WTC11 (cell line): ENCODE data around the gene DOK5. TPM values are rescaled to one million over a fixed set of nuclear protein-coding genes. Genes with fewer than 3 reads are reported as not detected.

ENCODE experiments used
- ATAC-seq: fragments of 200-7000 bp; cut with Tn5 transposase; 2 replicates; pipeline ENCODE4 v1.10.0; 2021; ENCODE audit warnings: mild to moderate bottlenecking, moderate library complexity
- CTCF ChIA-PET: fragments of 300-600 bp; sonication (Branson Sonifier 250); formaldehyde crosslinking; loops from one replicate; lab custom pipeline; 2021; ENCODE audit warnings: antibody characterized with exemption; lab: Charles Lee
- POLR2A ChIA-PET: fragments of 350-600 bp; sonication (Branson Sonifier 250); formaldehyde crosslinking; loops from one replicate; lab custom pipeline; 2021; ENCODE audit warnings: antibody characterized with exemption; lab: Charles Lee
- DNase-seq: peaks from one replicate; pipeline ENCODE4 v3.0.0; 2021; ENCODE audit warnings: low spot score
- H3K27ac Mint-ChIP-seq: 2 replicates; pipeline ENCODE4 v1.8.0; 2021; ENCODE audit warnings: mixed read lengths
- H3K27me3 Mint-ChIP-seq: 2 replicates; pipeline ENCODE4 v1.8.0; 2021; ENCODE audit warnings: low read depth, mild to moderate bottlenecking, moderate library complexity, mixed read lengths
- H3K36me3 Mint-ChIP-seq: 2 replicates; pipeline ENCODE4 v1.8.0; 2021; ENCODE audit warnings: mixed read lengths
- H3K4me1 Mint-ChIP-seq: 2 replicates; pipeline ENCODE4 v1.8.0; 2022; ENCODE audit warnings: mixed read lengths
- H3K4me3 Mint-ChIP-seq: 2 replicates; pipeline ENCODE4 v1.8.0; 2021; ENCODE audit warnings: mild to moderate bottlenecking, moderate library complexity, mixed read lengths
- H3K9me3 Mint-ChIP-seq: 2 replicates; pipeline ENCODE4 v1.8.0; 2021; ENCODE audit warnings: mixed read lengths
- CREM ChIP-seq: sonication (generic); formaldehyde crosslinking; IDR thresholded peaks from 2 replicates; pipeline ENCODE4 v1.8.1; 2022; ENCODE audit warnings: mild to moderate bottlenecking, missing genetic modification reagents, moderate library complexity
- FOXP4 ChIP-seq: sonication (generic); formaldehyde crosslinking; IDR thresholded peaks from 2 replicates; pipeline ENCODE4 v1.8.0; 2022; ENCODE audit warnings: mild to moderate bottlenecking, missing genetic modification reagents
- MXD4 ChIP-seq: fragments of 250-450 bp; sonication (Bioruptor Pico); IDR thresholded peaks from 2 replicates; pipeline ENCODE4 v1.8.0; 2021; ENCODE audit warnings: mild to moderate bottlenecking, moderate library complexity, borderline replicate concordance
- RELA ChIP-seq: sonication (generic); formaldehyde crosslinking; IDR thresholded peaks from 2 replicates; pipeline ENCODE4 v1.8.1; 2022; ENCODE audit warnings: missing genetic modification reagents, mild to moderate bottlenecking, borderline replicate concordance
- ZBTB21 ChIP-seq: sonication (generic); formaldehyde crosslinking; IDR thresholded peaks from 2 replicates; pipeline ENCODE4 v1.8.1; 2023; ENCODE audit warnings: mild to moderate bottlenecking, missing genetic modification reagents, borderline replicate concordance
- ZNF232 ChIP-seq: sonication (generic); formaldehyde crosslinking; IDR thresholded peaks from 2 replicates; pipeline ENCODE4 v1.8.0; 2022; ENCODE audit warnings: mild to moderate bottlenecking, missing genetic modification reagents
- ZNF671 ChIP-seq: fragments of 250-450 bp; sonication (Bioruptor Pico); IDR thresholded peaks from 2 replicates; pipeline ENCODE4 v1.8.0; 2021; ENCODE audit warnings: mild to moderate bottlenecking
- total RNA-seq: library from RNA; stranded (reverse); gene quantifications from 3 replicates; pipeline ENCODE4 v1.2.3, GENCODE V29; 2021
- TF ChIP-seq, protein P1 (sequence below): sonication (generic); formaldehyde crosslinking; IDR thresholded peaks from 2 replicates; pipeline ENCODE4 v1.8.0; 2023; ENCODE audit warnings: missing genetic modification reagents, mild to moderate bottlenecking, borderline replicate concordance
- TF ChIP-seq, protein P2 (sequence below): sonication (generic); formaldehyde crosslinking; IDR thresholded peaks from 2 replicates; pipeline ENCODE4 v1.8.1; 2022; ENCODE audit warnings: low read depth, mild to moderate bottlenecking, moderate library complexity, missing genetic modification reagents, borderline replicate concordance
- TF ChIP-seq, protein P3 (sequence below): sonication (generic); formaldehyde crosslinking; IDR thresholded peaks from 2 replicates; pipeline ENCODE4 v1.8.1; 2023; ENCODE audit warnings: mild to moderate bottlenecking, missing genetic modification reagents, borderline replicate concordance
- TF ChIP-seq, protein P4 (sequence below): sonication (generic); formaldehyde crosslinking; IDR thresholded peaks from 2 replicates; pipeline ENCODE4 v1.8.1; 2023; ENCODE audit warnings: mild to moderate bottlenecking, moderate library complexity, missing genetic modification reagents

DOK5 gene
- total RNA-seq, 1 experiment from 2014 or later, result 10.1 TPM

DNA sequence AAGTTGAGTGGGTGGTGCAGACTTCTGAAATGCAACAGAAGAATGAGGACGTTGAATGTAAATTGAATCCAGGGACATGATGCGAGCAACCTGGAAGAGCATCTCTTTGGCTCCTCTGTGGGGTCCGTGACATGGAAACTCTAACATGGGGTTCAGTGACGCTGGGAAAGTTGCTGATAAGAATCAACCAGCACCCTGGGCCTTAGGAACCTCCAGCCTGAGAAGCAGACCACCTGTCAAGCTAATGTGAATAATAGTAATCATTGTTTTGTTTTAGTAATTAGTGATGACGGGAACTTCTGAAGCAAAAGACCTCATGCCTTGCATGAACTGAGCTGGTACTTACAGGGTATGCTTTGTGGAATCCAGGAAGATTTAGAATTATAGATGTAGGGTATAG, 25.2 kb upstream of the DOK5 start (continued):
- TF ChIP-seq, protein P1, sequence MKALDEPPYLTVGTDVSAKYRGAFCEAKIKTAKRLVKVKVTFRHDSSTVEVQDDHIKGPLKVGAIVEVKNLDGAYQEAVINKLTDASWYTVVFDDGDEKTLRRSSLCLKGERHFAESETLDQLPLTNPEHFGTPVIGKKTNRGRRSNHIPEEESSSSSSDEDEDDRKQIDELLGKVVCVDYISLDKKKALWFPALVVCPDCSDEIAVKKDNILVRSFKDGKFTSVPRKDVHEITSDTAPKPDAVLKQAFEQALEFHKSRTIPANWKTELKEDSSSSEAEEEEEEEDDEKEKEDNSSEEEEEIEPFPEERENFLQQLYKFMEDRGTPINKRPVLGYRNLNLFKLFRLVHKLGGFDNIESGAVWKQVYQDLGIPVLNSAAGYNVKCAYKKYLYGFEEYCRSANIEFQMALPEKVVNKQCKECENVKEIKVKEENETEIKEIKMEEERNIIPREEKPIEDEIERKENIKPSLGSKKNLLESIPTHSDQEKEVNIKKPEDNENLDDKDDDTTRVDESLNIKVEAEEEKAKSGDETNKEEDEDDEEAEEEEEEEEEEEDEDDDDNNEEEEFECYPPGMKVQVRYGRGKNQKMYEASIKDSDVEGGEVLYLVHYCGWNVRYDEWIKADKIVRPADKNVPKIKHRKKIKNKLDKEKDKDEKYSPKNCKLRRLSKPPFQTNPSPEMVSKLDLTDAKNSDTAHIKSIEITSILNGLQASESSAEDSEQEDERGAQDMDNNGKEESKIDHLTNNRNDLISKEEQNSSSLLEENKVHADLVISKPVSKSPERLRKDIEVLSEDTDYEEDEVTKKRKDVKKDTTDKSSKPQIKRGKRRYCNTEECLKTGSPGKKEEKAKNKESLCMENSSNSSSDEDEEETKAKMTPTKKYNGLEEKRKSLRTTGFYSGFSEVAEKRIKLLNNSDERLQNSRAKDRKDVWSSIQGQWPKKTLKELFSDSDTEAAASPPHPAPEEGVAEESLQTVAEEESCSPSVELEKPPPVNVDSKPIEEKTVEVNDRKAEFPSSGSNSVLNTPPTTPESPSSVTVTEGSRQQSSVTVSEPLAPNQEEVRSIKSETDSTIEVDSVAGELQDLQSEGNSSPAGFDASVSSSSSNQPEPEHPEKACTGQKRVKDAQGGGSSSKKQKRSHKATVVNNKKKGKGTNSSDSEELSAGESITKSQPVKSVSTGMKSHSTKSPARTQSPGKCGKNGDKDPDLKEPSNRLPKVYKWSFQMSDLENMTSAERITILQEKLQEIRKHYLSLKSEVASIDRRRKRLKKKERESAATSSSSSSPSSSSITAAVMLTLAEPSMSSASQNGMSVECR (CRISPR knock-in tag), result no peak
- TF ChIP-seq ZNF232 (CRISPR knock-in tag) (no peak), MXD4 (CRISPR knock-in tag) (no peak), CREM (CRISPR knock-in tag) (no peak), RELA (CRISPR knock-in tag) (no peak), ZNF671 (CRISPR knock-in tag) (no peak)
- TF ChIP-seq, protein P2, sequence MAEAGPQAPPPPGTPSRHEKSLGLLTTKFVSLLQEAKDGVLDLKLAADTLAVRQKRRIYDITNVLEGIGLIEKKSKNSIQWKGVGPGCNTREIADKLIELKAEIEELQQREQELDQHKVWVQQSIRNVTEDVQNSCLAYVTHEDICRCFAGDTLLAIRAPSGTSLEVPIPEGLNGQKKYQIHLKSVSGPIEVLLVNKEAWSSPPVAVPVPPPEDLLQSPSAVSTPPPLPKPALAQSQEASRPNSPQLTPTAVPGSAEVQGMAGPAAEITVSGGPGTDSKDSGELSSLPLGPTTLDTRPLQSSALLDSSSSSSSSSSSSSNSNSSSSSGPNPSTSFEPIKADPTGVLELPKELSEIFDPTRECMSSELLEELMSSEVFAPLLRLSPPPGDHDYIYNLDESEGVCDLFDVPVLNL (CRISPR knock-in tag), result no peak
- TF ChIP-seq, protein P3, sequence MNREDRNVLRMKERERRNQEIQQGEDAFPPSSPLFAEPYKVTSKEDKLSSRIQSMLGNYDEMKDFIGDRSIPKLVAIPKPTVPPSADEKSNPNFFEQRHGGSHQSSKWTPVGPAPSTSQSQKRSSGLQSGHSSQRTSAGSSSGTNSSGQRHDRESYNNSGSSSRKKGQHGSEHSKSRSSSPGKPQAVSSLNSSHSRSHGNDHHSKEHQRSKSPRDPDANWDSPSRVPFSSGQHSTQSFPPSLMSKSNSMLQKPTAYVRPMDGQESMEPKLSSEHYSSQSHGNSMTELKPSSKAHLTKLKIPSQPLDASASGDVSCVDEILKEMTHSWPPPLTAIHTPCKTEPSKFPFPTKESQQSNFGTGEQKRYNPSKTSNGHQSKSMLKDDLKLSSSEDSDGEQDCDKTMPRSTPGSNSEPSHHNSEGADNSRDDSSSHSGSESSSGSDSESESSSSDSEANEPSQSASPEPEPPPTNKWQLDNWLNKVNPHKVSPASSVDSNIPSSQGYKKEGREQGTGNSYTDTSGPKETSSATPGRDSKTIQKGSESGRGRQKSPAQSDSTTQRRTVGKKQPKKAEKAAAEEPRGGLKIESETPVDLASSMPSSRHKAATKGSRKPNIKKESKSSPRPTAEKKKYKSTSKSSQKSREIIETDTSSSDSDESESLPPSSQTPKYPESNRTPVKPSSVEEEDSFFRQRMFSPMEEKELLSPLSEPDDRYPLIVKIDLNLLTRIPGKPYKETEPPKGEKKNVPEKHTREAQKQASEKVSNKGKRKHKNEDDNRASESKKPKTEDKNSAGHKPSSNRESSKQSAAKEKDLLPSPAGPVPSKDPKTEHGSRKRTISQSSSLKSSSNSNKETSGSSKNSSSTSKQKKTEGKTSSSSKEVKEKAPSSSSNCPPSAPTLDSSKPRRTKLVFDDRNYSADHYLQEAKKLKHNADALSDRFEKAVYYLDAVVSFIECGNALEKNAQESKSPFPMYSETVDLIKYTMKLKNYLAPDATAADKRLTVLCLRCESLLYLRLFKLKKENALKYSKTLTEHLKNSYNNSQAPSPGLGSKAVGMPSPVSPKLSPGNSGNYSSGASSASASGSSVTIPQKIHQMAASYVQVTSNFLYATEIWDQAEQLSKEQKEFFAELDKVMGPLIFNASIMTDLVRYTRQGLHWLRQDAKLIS (CRISPR knock-in tag), result no peak

DNA sequence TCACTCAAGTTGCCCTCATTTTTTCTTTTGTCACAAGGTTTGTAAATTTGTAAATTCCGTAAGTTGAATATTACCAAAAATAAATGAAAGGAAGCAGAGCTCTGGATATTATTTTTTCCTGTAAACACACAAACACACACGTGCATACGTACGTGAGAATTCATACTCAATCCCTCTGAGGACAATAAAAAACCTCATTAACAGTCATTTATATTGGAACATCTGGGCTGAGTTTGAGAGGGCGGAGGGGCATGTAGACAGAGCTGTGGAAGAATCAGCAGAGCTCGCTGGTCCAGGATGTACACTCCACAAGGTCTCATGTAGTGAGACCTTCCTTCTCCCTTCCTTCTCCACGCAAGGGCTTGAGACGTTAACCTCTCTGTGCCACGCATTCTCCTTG, 24.2 kb upstream of the DOK5 start:
- Mint-ChIP-seq H3K36me3 (peaks cover 8% of the 10 kb centered on the region), H3K4me1 (peaks cover 44% of the 10 kb centered on the region), H3K9me3 (peaks cover 17% of the 10 kb centered on the region), H3K27me3 (peaks cover 2% of the 10 kb centered on the region), H3K27ac (no peak overlapping the region), H3K4me3 (no peak overlapping the region)
- no peak for DNase-seq
- ChIA-PET POLR2A (no interaction called here), CTCF (no interaction called here)
- TF ChIP-seq, protein P3 (CRISPR knock-in tag), result no peak
- TF ChIP-seq FOXP4 (CRISPR knock-in tag), result no peak
- no peak for TF ChIP-seq ZBTB21
- TF ChIP-seq, protein P4, sequence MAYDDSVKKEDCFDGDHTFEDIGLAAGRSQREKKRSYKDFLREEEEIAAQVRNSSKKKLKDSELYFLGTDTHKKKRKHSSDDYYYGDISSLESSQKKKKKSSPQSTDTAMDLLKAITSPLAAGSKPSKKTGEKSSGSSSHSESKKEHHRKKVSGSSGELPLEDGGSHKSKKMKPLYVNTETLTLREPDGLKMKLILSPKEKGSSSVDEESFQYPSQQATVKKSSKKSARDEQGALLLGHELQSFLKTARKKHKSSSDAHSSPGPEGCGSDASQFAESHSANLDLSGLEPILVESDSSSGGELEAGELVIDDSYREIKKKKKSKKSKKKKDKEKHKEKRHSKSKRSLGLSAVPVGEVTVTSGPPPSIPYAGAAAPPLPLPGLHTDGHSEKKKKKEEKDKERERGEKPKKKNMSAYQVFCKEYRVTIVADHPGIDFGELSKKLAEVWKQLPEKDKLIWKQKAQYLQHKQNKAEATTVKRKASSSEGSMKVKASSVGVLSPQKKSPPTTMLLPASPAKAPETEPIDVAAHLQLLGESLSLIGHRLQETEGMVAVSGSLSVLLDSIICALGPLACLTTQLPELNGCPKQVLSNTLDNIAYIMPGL (CRISPR knock-in tag), result no peak
- no peak for ATAC-seq
